ENCODE measurements around the gene SLC22A15. TPM values are rescaled to one million over a fixed set of nuclear protein-coding genes. Genes with fewer than 3 reads are reported as not detected.

The SLC22A15 gene
- polyA plus RNA-seq, 2 of the 4 experiments (the other 2 are of a cell fraction) = 0.81 to 2.5 TPM

DNA sequence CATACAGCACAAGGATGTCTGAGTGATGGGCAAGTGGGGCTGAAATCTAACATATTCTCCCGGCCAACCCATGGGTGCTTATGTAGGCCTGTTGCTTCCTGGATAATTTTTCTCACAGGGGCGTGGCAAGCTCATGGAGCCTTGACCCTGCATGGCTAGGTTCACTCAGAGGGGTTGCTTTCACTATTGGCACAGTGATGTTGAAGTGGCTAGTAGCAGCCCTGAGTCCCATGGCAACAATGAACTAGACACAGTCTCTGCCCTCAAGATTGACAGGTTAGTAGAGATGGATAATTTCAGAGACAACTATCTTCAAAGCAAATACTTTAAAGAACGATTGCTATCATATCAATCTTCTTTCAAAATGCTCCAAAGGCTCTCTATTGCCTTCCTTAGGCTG is 128.4 kb downstream of the SLC22A15 start:
- H3K27ac ChIP-seq = no peak overlapping the region
- ChIA-PET POLR2A (no interaction called here), CTCF (no interaction called here)
- TF ChIP-seq, protein P1, sequence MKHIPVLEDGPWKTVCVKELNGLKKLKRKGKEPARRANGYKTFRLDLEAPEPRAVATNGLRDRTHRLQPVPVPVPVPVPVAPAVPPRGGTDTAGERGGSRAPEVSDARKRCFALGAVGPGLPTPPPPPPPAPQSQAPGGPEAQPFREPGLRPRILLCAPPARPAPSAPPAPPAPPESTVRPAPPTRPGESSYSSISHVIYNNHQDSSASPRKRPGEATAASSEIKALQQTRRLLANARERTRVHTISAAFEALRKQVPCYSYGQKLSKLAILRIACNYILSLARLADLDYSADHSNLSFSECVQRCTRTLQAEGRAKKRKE (CRISPR knock-in tag; IDR thresholded peaks at IDR 0.05; ENCODE audit: low read depth) = no peak
- no peak for TF ChIP-seq CBX8 (IDR thresholded peaks at IDR 0.05)
- no peak for TF ChIP-seq CEBPB (IDR thresholded peaks at IDR 0.05)
- TF ChIP-seq CTCF (IDR thresholded peaks at IDR 0.05) = no peak
- TF ChIP-seq FOSL2 (IDR thresholded peaks at IDR 0.05) = no peak
- no peak for TF ChIP-seq FOSL2 (CRISPR knock-in tag; IDR thresholded peaks at IDR 0.05)
- no peak overlapping the region for H3K4me2 ChIP-seq
- ATAC-seq (no peak), DNase-seq (ENCODE audit: low read depth in 1 of 2, low spot score in 1 of 2) (no peak), FAIRE-seq (no peak)
- peaks cover 6% of the 10 kb centered on the region for H3K4me1 ChIP-seq
- no peak overlapping the region for H3K4me3 ChIP-seq
- WGBS (ENCODE audit: missing lambda C conversion rate) = 54% methylated on average over 3 of the region's 3 CpGs
- no peaks in the 10 kb centered on the region for H3K9me3 ChIP-seq

- ChIA-PET CTCF (interaction anchor here (1.2 to 2.0 kb wide), 3 partner anchors 33 to 393 kb away, joined by 3 to 6 read pairs (median 4); no protein-coding TSS in a partner anchor), POLR2A (no interaction called here)
- TF ChIP-seq ZSCAN20 (CRISPR knock-in tag; IDR thresholded peaks at IDR 0.05) = no peak
- TF ChIP-seq GATA3 (IDR thresholded peaks at IDR 0.05; ENCODE audit: borderline replicate concordance) = no peak
- no peak for TF ChIP-seq PHF8 (IDR thresholded peaks at IDR 0.05; ENCODE audit: borderline replicate concordance, low read depth)
- no peak for TF ChIP-seq CBX2 (IDR thresholded peaks at IDR 0.05; ENCODE audit: borderline replicate concordance, low read depth)
- no peak for TF ChIP-seq HOXB5 (CRISPR knock-in tag; IDR thresholded peaks at IDR 0.05)
- TF ChIP-seq ZNF302 (CRISPR knock-in tag; IDR thresholded peaks at IDR 0.05) = no peak
- no peak for TF ChIP-seq TP53 (CRISPR knock-in tag; IDR thresholded peaks at IDR 0.05)
- TF ChIP-seq RFX5 (IDR thresholded peaks at IDR 0.05) = no peak
- TF ChIP-seq, protein P2, sequence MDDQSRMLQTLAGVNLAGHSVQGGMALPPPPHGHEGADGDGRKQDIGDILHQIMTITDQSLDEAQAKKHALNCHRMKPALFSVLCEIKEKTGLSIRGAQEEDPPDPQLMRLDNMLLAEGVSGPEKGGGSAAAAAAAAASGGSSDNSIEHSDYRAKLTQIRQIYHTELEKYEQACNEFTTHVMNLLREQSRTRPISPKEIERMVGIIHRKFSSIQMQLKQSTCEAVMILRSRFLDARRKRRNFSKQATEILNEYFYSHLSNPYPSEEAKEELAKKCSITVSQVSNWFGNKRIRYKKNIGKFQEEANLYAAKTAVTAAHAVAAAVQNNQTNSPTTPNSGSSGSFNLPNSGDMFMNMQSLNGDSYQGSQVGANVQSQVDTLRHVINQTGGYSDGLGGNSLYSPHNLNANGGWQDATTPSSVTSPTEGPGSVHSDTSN (IDR thresholded peaks at IDR 0.05) = no peak
- TF ChIP-seq, protein P3, sequence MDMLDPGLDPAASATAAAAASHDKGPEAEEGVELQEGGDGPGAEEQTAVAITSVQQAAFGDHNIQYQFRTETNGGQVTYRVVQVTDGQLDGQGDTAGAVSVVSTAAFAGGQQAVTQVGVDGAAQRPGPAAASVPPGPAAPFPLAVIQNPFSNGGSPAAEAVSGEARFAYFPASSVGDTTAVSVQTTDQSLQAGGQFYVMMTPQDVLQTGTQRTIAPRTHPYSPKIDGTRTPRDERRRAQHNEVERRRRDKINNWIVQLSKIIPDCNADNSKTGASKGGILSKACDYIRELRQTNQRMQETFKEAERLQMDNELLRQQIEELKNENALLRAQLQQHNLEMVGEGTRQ (IDR thresholded peaks at IDR 0.05) = no peak
- TF ChIP-seq, protein P1 (CRISPR knock-in tag; IDR thresholded peaks at IDR 0.05; ENCODE audit: low read depth) = no peak
- TF ChIP-seq HOXB13 (CRISPR knock-in tag; IDR thresholded peaks at IDR 0.05; ENCODE audit: low read depth) = no peak
- no peak for TF ChIP-seq HOXA7 (CRISPR knock-in tag; IDR thresholded peaks at IDR 0.05)
- no peak for TF ChIP-seq MYC (IDR thresholded peaks at IDR 0.05; ENCODE audit: borderline replicate concordance, low read length)
- no peak for TF ChIP-seq KDM1A (IDR thresholded peaks at IDR 0.05; ENCODE audit: low read depth)
- no peak for TF ChIP-seq RCOR1 (IDR thresholded peaks at IDR 0.05; ENCODE audit: low read depth, low read length)
- TF ChIP-seq NR3C1 (IDR thresholded peaks at IDR 0.05) = no peak
- no peak for TF ChIP-seq CHD2 (IDR thresholded peaks at IDR 0.05; ENCODE audit: low read length, partially characterized antibody)
- Histone ChIP-seq H3K27ac (no peak overlapping the region), H3K9me3 (no peaks in the 10 kb centered on the region), H3K4me1 (peaks cover 16% of the 10 kb centered on the region), H3K4me3 (no peak overlapping the region), H3K4me2 (no peak overlapping the region)
- FAIRE-seq (no peak), ATAC-seq (no peak), DNase-seq (ENCODE audit: low read depth in 1 of 2, low spot score in 1 of 2) (no peak)
- 66% methylated on average over 2 of the region's 2 CpGs for WGBS (ENCODE audit: missing lambda C conversion rate)
Observed at GRCh38 chr1:116105996-116106395, 129.7 kb downstream of the SLC22A15 start.

Data from A549 (cell line).